GM12878 (cell line): ENCODE measurements around the gene IMPG2. TPM values are rescaled to one million over a fixed set of nuclear protein-coding genes. Genes with fewer than 3 reads are reported as not detected.

ENCODE experiments used
- ATAC-seq: fragments of 200-7000 bp; cut with Tn5 transposase; 3 replicates; pipeline ENCODE4 v1.9.1; 2020; ENCODE audit warnings: mild to moderate bottlenecking, moderate library complexity
- BruUV-seq: library from RNA; stranded (reverse); fragments of 400-500 nt; replicated peaks from 2 replicates; lab custom pipeline; 2021; lab: Mats Ljungman, UMichigan
- CTCF ChIA-PET: fragments of 300-600 bp; sonication (Branson Sonifier 250); formaldehyde crosslinking; extraction: SDS; loops from one replicate; lab custom pipeline; 2021; ENCODE audit warnings: inconsistent platforms; lab: Yijun Ruan, JAX
- POLR2A ChIA-PET: fragments of 350-600 bp; formaldehyde crosslinking; extraction: SDS; loops from one replicate; lab custom pipeline; 2021; ENCODE audit warnings: inconsistent platforms; lab: Charles Lee
- RAD21 ChIA-PET: fragments of 300-600 bp; sonication (Branson Sonifier 250); formaldehyde crosslinking; loops from one replicate; lab custom pipeline; 2023; ENCODE audit warnings: antibody characterized with exemption; ENCODE audit not compliant: unreplicated experiment; lab: Charles Lee
- SMC1A ChIA-PET: fragments of 300-600 bp; sonication (Branson Sonifier 250); formaldehyde crosslinking; loops from one replicate; lab custom pipeline; 2023; ENCODE audit not compliant: unreplicated experiment, uncharacterized antibody; lab: Charles Lee
- DNase-seq: peaks from one replicate; pipeline ENCODE4 v3.0.0-alpha.2; 2011; ENCODE audit warnings: low read depth, low spot score
- FAIRE-seq: peaks from 3 replicates; lab custom pipeline; 2011; peaks lifted over from hg19 to GRCh38; lab: Jason Lieb, UNC
- H2AFZ ChIP-seq: 2 replicates; pipeline ENCODE4 v1.6.0; 2011; ENCODE audit warnings: low read depth, low read length, control low read depth; ENCODE audit not compliant: control insufficient read depth
- H3K27ac ChIP-seq: 2 replicates; pipeline ENCODE4 v1.5.1; 2011; ENCODE audit warnings: control low read depth; ENCODE audit not compliant: control insufficient read depth, insufficient read depth
- H3K27me3 ChIP-seq, 2 experiments: replicated peaks in 1 of 2; 2 replicates each; pipeline versions ENCODE4 v1.6.0 to v1.6.1; 2011; ENCODE audit warnings: low read length in 1 of 2; ENCODE audit not compliant: control insufficient read depth in 2 of 2, insufficient read depth in 2 of 2
- H3K36me3 ChIP-seq, 2 experiments: 2 replicates each; pipeline ENCODE4 v1.5.1; 2011; ENCODE audit warnings: low read length in 1 of 2; ENCODE audit not compliant: control insufficient read depth in 2 of 2, insufficient read depth in 2 of 2
- H3K4me1 ChIP-seq: 2 replicates; pipeline ENCODE4 v1.6.1; 2011; ENCODE audit warnings: mild to moderate bottlenecking, low read length, moderate library complexity, mixed read lengths; ENCODE audit not compliant: control insufficient read depth, insufficient read depth
- H3K4me2 ChIP-seq: 2 replicates; pipeline ENCODE4 v1.6.0; 2011; ENCODE audit warnings: control low read depth; ENCODE audit not compliant: control insufficient read depth, insufficient read depth
- H3K4me3 ChIP-seq: fragments of 200-600 bp; sonication (generic); 2 replicates; pipeline ENCODE4 v1.5.1; 2016
- H3K79me2 ChIP-seq: 2 replicates; pipeline ENCODE4 v1.6.0; 2011; ENCODE audit warnings: low read length; ENCODE audit not compliant: control insufficient read depth, insufficient read depth
- H3K9ac ChIP-seq: 2 replicates; pipeline ENCODE4 v1.8.0; 2011; ENCODE audit warnings: low read length, control low read depth, mixed read lengths; ENCODE audit not compliant: control insufficient read depth, insufficient read depth
- H3K9me3 ChIP-seq: replicated peaks from 3 replicates; pipeline ENCODE4 v1.5.1; 2011; ENCODE audit warnings: mild to moderate bottlenecking, low read length; ENCODE audit not compliant: control insufficient read depth, insufficient read depth
- H4K20me1 ChIP-seq: 2 replicates; pipeline ENCODE4 v1.6.0; 2011; ENCODE audit not compliant: control insufficient read depth, insufficient read depth
- BCLAF1 ChIP-seq: fragments of 450-650 bp; IDR thresholded peaks from 2 replicates; pipeline ENCODE4 v1.6.1; 2017; ENCODE audit warnings: antibody characterized with exemption, mild to moderate bottlenecking, moderate library complexity
- EP300 ChIP-seq, 2 experiments: fragments of 150-350 bp in 1 of 2; IDR thresholded peaks; 2 replicates each; pipeline ENCODE4 v1.6.1; 2011 to 2012; ENCODE audit warnings: low read depth in 2 of 2, low read length in 2 of 2, borderline replicate concordance in 1 of 2, improper control_type of control experiment in 1 of 2, inconsistent platforms in 1 of 2; ENCODE audit not compliant: control insufficient read depth in 1 of 2
- RCOR1 ChIP-seq: conservative IDR thresholded peaks from 2 replicates; pipeline ENCODE4 v1.6.1; 2012; ENCODE audit warnings: low read depth, low read length, improper control_type of control experiment
- TARDBP ChIP-seq: IDR thresholded peaks from 2 replicates; pipeline ENCODE4 v1.6.1; 2016; ENCODE audit warnings: borderline replicate concordance
- ZNF217 ChIP-seq: fragments of 450-650 bp; IDR thresholded peaks from 2 replicates; pipeline ENCODE4 v1.6.1; 2017; ENCODE audit warnings: antibody characterized with exemption, mild to moderate bottlenecking
- WGBS: methylation state at CpG from one replicate; pipeline ENCODE4 v1.1.6; 2016; ENCODE audit warnings: low lambda C conversion rate; ENCODE audit not compliant: insufficient replicate concordance, insufficient coverage; ENCODE audit errors: missing lambda C conversion rate; 5-methylcytosine and 5-hydroxymethylcytosine counted together
- in situ Hi-C: fragments of 300-500 bp; cut with MboI; formaldehyde crosslinking; loops from 9 replicates; pipeline ENCODE4 v1.14.3; 2018; ENCODE audit warnings: mixed read lengths
- intact Hi-C: fragments of 100-400 bp; cut with micrococcal nuclease; formaldehyde crosslinking; loops from one replicate; pipeline ENCODE4 v1.14.2; 2022; ENCODE audit not compliant: unreplicated experiment
- polyA plus RNA-seq, 11 experiments: library from polyadenylated mRNA; depleted of rRNA in 4 of 11; unstranded in 6 of 11; stranded (reverse) in 5 of 11; fragments of >200 nt; fragmentation: Nextera tagmentation in 4 of 11; fragmentation: Illumina TruSeq in 1 of 11; extraction: Ambion mirVana in 4 of 11; extraction: Trizol in 1 of 11; gene quantifications; 1 replicate in 1 of 11; 2 replicates in 10 of 11; pipeline versions ENCODE4 v1.2.1 to v1.2.3, GENCODE V29; 2011 to 2016; ENCODE audit warnings: inconsistent platforms in 2 of 11, missing spikeins in 2 of 11, low read depth in 1 of 11
- total RNA-seq, 4 experiments: library from RNA; depleted of rRNA in 3 of 4; stranded (reverse); fragments of >200 nt in 3 of 4; fragmentation: Illumina TruSeq in 1 of 4; extraction: Trizol in 1 of 4; gene quantifications; 2 replicates each; pipeline versions ENCODE4 v1.2.1 to v1.2.3, GENCODE V29; 2013 to 2021

IMPG2 gene
- total and polyA plus RNA-seq, 10 of the 15 experiments (the other 5 are each of a cell fraction or from before 2014, with no cell fraction given) = under 0.01 to 0.17 (median 0.10) TPM; not detected in 3

- ATAC-seq (no peak), FAIRE-seq (no peak), DNase-seq (no peak)
- Histone ChIP-seq H2AFZ (no peak overlapping the region), H3K27me3 (no peaks in the 10 kb centered on the region), H3K9me3 (no peaks in the 10 kb centered on the region), H3K4me2 (no peak overlapping the region), H3K79me2 (no peaks in the 10 kb centered on the region), H3K27ac (no peak overlapping the region), H3K36me3 (no peaks in the 10 kb centered on the region), H3K9ac (no peak overlapping the region), H4K20me1 (no peaks in the 10 kb centered on the region), H3K4me1 (no peaks in the 10 kb centered on the region), H3K4me3 (no peak overlapping the region)
- POLR2A ChIA-PET = no interaction called here
- intact Hi-C loops (no loop called here), in situ Hi-C loops (no loop called here)
- no TSS peak for BruUV-seq
- 78% methylated on average over 2 of the region's 2 CpGs for WGBS
- SMC1A ChIA-PET = interaction anchor here (0.6 to 0.7 kb wide), 2 partner anchors 258 to 635 kb away, joined by 3 read pairs; partner anchors contain the start of gene SENP7
- CTCF ChIA-PET = no interaction called here
- no peak for TF ChIP-seq TARDBP
- TF ChIP-seq ZNF217 = no peak
- TF ChIP-seq RCOR1 = no peak
- TF ChIP-seq BCLAF1 = no peak
- TF ChIP-seq EP300 (IDR thresholded peaks at IDR 0.05; ENCODE audit: borderline replicate concordance in 1 of 2, control insufficient read depth in 1 of 2, low read depth in 2 of 2, low read length in 2 of 2) = no peak
- TF ChIP-seq, all 136 proteins: peak for 0
- RAD21 ChIA-PET = no interaction called here
Observed at GRCh38 chr3:101255441-101255840, 64.9 kb downstream of the IMPG2 start.
